PC-9 (cell line): ENCODE measurements around the gene FOSB.

Experiments used
- CTCF ChIP-seq: fragments of 200-600 bp; sonication (generic); conservative IDR thresholded peaks from 2 replicates; pipeline ENCODE4 v1.6.1; 2017; ENCODE audit warnings: mixed run types, antibody characterized with exemption, mild to moderate bottlenecking, moderate library complexity
- EZH2 ChIP-seq: fragments of 200-600 bp; sonication (generic); IDR thresholded peaks from 2 replicates; pipeline ENCODE4 v1.8.0; 2017; ENCODE audit warnings: antibody characterized with exemption, low read depth

- TF ChIP-seq CTCF (peak; percentile 98), EZH2 (no peak)
Observed at GRCh38 chr19:45523642-45524256, 56.0 kb downstream of the FOSB start.
